Cardiac fibroblast (primary cell): Measurements from ENCODE around the gene LRBA.

ENCODE experiments used
- DNase-seq, 2 donors: peaks; one replicate each; pipeline versions ENCODE4 v3.0.0 to v3.0.0-alpha.2; 2010; ENCODE audit warnings: low read depth in 2 of 2
- H3K4me3 ChIP-seq, 2 donors: replicated peaks in 1 of 2; 1 replicate in 1 of 2; 2 replicates in 1 of 2; pipeline ENCODE4 v1.5.1; 2011; ENCODE audit warnings: low read depth in 2 of 2, low read length in 2 of 2, mild to moderate bottlenecking in 2 of 2, moderate library complexity in 1 of 2
- TF ChIP-seq, protein P1 (sequence below): IDR thresholded peaks from one replicate; pipeline ENCODE4 v1.5.1; 2011; ENCODE audit warnings: low read depth, mild to moderate bottlenecking, low read length, inconsistent platforms

Gene LRBA

DNA sequence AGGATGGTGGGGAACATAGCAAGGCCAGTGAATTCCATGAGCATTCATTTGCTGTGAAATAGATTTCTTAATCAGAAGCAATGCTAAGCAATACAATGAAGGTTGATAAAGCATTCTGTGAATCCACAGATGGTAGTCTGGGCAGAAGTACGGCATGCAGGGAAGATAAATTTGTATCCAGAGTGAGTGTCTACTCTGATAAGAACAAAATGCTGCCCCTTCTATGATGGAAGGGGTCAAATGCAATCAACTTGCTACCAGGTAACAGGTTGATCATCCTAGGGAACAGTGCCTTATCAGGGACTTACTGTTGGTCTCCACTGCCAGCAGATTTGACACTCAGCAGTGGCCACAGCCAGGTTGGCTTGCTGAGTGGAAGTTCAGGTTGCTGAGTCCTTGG, 243.7 kb downstream of the LRBA start:
- H3K4me3 ChIP-seq: no peak overlapping the region
- no peak for DNase-seq
- TF ChIP-seq, protein P1, sequence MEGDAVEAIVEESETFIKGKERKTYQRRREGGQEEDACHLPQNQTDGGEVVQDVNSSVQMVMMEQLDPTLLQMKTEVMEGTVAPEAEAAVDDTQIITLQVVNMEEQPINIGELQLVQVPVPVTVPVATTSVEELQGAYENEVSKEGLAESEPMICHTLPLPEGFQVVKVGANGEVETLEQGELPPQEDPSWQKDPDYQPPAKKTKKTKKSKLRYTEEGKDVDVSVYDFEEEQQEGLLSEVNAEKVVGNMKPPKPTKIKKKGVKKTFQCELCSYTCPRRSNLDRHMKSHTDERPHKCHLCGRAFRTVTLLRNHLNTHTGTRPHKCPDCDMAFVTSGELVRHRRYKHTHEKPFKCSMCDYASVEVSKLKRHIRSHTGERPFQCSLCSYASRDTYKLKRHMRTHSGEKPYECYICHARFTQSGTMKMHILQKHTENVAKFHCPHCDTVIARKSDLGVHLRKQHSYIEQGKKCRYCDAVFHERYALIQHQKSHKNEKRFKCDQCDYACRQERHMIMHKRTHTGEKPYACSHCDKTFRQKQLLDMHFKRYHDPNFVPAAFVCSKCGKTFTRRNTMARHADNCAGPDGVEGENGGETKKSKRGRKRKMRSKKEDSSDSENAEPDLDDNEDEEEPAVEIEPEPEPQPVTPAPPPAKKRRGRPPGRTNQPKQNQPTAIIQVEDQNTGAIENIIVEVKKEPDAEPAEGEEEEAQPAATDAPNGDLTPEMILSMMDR: no peak

DNA sequence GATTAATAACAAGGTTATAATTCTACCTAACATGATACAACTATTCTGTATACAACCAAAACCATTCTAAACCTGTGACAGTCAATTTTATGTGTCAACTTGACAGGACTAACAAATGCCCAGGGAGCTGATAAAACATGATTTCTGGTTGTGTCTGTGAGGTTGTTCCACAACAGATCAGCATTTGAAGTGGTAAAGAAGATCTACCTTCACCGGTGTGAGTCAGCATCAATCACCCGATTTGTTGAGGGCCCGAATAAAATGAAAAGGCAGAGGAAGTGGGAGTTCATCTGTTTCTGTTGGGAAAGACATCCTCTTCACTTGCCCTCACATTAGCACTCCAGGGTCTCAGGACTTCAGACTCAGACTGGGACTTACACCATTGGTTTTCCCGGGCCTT, 245.2 kb downstream of the LRBA start:
- DNase-seq: no peak
- no peak overlapping the region for H3K4me3 ChIP-seq
- TF ChIP-seq, protein P1: no peak

DNA sequence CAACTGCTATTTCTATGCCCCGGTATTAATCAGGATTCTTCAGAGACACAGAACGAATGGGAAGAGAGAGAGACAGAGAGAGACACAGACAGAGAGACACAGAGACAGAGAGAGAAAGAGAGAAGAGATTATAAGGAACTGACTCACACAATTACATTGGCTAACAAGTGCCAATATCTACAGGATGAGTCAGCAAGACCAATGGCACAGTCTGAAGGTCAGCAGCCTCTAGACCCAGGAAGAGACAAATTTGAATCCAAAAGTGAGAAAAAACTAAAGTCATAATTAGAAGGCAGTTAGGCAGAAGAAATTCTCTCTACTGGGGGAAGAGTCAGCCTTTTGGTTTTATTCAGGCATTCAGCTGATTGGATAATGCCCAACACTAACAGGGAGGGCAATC, 245.8 kb downstream of the LRBA start:
- TF ChIP-seq, protein P1: no peak
- no peak overlapping the region for H3K4me3 ChIP-seq
- peak; percentile 61 to 81 for DNase-seq

DNA sequence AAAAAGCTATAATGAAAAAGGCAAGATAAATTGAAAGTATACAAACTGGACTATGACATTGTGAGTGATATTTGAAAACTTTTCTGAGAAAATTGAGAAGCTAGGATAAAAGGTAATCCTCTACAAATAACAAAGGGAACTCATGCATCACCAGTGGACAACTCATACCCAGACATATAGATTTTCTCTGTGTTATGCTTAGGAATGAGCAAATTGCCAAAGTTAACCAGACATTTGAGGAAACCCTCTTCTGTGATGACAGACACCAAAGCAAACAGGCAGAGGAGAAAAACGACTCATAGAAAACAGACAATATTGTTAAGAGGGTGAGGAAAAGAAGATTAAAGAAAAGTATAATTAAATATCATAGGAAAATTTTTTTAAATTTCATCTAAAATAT, 246.6 kb downstream of the LRBA start:
- TF ChIP-seq, protein P1: no peak
- H3K4me3 ChIP-seq: no peak overlapping the region
- peak in 1 of 2 donors; percentile 20 for DNase-seq

DNA sequence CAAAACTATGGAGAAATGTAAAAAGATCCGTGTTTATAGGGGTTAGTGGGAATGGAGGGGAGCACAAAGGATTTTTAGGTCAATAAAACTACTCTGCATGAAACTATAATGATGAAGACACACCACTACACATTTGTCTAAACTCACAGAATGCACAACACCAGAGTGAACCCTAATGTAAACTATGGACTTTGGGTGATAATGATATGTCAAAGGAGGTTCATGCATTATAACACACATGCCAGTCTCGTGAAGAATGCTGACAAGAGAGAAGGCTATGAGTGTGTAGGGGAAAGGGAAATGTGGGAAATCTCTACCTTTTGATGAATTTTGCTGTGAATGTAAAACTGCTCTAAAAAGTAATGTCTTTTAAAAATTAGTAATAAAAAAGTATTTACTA, 249.9 kb downstream of the LRBA start:
- DNase-seq: no peak
- H3K4me3 ChIP-seq: no peak overlapping the region
- TF ChIP-seq, protein P1: no peak

DNA sequence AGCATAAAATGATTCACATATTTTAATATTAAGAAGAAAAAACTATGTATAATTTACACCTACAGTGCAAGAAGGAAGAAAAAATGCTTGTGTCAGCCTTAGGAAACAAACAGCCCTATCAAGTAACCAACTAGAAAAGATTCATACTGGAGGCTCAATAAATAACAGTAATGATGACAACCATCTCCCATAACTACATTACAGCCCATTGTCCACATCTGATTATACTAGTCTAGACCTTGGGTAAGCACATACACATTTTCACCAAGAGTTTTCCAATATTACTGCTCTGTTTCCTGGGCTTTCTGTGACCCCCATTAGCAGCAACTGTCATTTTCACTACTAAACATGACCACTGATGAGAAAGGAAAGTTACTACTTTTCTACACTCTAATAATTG, 263.4 kb downstream of the LRBA start:
- no peak overlapping the region for H3K4me3 ChIP-seq
- DNase-seq: no peak
- TF ChIP-seq, protein P1: no peak

DNA sequence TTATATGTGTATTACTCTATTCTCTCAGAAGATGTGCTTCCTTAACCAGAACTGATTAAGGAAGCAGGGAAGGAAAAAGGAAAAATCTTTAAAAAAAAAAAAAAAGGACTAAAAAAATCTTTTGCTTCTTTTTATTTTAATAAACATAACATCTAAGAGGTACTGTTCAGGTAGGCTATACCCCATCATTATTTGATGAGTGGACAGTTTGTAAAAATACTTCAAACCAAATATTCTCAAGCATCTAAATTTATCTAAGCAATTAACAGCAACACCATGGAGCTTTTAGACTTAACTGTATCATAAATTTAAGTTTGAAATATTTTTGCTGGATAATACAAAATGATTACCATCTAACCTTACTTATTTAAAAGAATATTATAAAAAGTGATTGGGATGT, 264.3 kb downstream of the LRBA start:
- H3K4me3 ChIP-seq: no peak overlapping the region
- TF ChIP-seq, protein P1: no peak
- DNase-seq: no peak
